MV-4-11 (cell line): Measurements from ENCODE around the gene ABCA4.

Source experiments
- DNase-seq: peaks from one replicate; lab custom pipeline; 2025; lab: John Stamatoyannopoulos, UW

ABCA4 gene

DNA sequence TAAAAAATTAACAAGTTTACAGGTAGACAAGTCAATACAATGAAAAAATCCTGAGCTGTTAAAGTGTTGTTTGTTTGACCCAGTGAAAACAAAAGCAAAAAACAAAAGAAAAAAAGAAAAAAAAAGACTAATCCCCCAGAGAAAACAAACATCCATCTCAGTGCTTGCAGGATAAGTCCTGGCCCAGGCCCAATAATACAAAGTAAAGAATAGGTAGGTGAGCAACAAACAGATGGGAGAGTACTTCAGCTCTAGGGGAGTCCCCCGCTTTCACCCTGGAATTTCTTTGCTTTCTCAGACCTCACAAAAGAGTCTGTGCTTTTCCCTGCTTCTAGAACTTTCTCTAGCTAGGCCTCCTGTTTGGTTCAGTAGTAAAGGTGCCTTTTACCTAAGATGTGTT is 70.3 kb downstream of the ABCA4 start:
- no peak for DNase-seq

- no peak for DNase-seq
Measured at GRCh38 chr1:94050254-94050653, 70.7 kb downstream of the ABCA4 start.

- no peak for DNase-seq
Measured at GRCh38 chr1:94049791-94050190, 71.2 kb downstream of the ABCA4 start.

DNA sequence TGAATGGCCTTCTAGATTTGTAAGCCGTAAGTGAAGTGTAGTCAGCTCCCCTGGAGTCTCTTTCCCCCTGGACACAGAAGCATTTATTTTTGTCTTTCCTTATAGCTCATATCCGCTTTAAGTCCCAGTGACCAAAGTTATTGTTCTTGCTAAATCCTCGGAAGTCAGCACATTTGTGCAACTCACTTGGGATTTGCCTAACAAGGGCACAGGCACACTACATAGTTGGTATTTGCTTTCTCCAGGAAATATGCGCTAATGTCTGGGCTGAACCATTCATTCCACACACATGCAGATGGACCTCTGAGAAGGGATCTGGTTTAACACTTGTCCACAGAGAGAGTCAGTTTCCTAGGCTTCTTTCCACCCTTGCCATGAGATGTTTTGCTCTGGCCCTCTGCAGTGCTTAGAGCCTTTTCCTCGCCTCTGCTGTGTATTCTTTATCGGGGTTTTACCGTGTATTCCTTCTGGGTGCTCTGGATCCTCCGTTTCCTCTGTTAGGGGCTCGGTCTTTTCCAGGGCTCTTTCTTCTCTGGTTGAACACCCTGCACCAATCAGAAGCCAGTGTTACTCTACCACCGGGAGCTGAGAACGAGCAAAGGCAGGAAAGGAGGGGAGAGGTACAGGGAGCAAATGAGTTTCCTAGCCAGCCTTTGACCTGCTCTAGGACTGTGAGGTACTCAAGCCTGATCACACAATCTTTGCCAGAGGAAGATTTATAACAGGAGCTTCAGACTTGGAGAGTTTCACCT is 72.4 kb downstream of the ABCA4 start:
- no peak for DNase-seq

DNA sequence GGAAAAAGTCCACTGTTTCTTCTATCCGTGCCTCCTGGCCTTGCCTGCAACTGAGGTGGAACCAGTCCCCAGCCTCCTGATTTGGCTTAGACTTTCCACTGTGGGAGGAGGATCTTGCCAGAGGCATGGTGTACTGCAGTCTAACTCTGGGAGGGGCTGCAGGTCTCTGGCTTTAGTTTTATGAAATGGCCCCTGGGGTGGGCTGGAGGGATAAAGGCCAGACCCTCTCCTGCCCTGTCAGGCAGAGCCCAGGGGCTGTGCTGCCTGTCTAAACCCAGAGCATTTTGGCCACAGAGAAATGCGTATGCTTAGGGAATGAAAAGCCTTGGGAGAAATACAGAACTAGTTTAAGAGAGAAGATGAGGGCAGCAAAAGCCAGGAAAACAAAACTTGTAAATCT is 73.0 kb downstream of the ABCA4 start:
- DNase-seq = no peak

- DNase-seq = peak; percentile 44
Measured at GRCh38 chr1:94045465-94046056, 75.4 kb downstream of the ABCA4 start.

GRCh38 chr1:94044891-94045290 is 76.1 kb downstream of the ABCA4 start:
- no peak for DNase-seq

DNA sequence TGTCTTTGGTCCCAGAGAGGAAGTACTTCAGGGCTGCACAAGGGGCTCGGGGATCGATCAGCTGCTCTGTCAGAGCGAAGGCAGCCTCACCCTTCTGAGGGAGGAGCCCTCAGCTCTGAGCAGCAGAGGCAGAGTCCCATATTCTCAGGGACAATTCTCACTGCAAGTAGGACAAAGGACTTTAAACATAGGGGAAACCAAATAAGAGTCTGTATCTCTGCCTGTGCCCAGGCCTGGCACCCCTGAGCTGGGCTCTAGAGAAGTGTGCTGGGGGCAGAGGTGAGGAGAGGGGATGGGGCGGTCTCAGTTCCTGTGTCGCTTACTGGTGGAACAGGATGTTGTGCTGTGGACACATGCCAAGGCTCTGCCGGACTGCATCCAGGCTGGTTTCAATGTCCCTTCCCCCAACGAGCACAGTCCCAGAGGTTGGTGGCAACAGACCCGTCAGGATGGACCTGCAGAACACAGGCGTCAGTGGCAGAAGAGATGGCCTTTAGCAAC is 76.6 kb downstream of the ABCA4 start:
- DNase-seq = peak; percentile 33

DNA sequence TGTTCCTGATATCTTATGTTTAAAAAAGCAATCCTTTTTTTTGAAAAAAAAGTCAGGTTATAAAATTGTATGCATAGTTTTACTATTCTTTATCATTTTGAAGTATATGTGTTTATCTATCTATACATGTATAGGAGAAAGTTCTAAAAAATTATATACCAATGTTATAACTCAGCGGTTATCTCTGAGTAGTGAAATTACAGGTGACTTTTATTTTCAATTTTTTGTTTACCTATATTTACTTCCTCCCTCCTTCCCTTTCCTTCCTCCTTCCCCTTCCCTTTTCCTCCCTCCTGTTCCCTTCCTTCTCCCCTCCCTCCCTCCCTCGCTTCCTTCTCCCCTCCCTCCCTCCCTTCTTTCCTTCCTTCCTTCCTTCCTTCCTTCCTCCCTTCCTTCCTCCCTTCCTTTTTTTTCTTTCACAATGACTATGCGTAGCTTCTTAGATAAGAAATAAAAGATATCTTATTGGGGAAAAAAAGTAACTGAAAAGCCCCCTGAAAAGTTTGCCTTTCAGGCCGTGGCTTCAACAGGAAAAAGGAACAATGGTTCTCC is 77.1 kb downstream of the ABCA4 start:
- no peak for DNase-seq

DNA sequence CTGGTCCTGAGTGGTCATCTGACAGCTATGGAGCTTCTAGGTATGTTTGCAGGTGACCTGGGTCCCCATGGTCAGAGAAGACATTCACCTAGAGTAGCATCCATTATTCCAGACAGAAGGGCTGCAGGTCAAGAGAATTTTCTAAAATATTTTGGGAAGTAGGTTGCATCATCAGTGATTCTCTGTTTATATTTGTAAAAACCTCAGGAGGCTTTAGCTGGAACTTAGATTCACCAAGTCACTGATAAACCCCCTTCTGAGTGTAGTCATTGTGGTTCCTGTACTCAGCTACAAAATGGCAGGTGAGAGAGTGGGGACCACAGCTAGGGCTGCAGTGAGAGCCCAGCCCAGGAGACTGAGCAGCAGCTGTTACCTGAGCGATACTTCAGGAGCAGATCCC is 78.6 kb downstream of the ABCA4 start:
- no peak for DNase-seq

DNA sequence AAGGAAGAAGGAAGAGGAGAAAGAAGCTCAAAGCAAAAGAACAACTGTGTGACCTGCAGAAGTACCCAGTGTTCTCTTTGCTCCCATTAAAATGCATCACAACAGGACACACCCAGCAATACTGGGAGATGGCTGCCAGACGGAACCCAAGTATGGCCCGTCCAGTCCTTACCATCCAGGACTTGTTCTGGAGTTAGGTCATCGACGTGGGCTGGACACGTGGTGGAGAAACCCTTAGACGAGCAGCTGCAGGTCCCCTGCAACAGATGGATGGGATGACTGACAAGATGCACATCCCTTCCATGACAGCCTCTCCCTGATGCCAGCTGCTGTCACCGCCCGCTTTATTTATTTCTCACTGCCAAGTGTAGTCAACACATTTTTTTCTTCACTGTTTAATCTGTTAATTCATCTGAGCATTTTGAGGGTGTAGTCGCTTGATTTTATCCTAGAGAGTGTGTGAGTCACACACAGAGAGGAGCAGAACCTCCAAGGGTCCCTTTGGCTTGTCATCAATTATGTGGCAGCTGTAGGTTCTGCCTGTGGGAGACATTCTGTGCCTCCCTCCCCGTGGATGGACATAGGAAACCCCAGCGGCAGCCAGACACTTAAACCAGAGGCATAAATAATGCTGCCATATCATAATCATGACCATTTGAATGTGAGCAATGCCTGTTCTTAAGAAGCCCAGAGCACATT is 80.9 kb downstream of the ABCA4 start:
- no peak for DNase-seq

GRCh38 chr1:94039514-94039870 is 81.5 kb downstream of the ABCA4 start:
- DNase-seq = peak; percentile 17

GRCh38 chr1:94038511-94038910 is 82.4 kb downstream of the ABCA4 start:
- no peak for DNase-seq

GRCh38 chr1:94037392-94038229 is 83.3 kb downstream of the ABCA4 start:
- no peak for DNase-seq

DNA sequence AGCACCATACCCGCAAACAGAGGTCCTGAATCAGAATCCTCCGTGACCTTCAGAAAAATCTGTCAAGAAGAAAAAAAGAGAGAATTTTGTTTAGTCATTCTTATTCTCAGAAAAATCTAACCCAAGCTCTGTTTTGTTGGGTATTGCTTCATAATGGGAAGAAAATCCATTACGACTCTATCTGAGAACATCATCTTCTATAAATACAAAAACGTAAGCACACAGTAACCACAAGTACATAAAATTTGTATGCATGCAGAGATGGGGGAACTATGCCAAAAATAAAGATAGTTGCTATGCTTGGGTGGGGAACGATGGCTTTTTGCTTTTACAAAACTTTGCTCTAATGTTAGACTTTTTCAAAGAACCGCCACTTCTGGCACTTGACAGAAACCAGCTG is 84.2 kb downstream of the ABCA4 start:
- no peak for DNase-seq

- DNase-seq = no peak
Measured at GRCh38 chr1:94033849-94034248, 87.1 kb downstream of the ABCA4 start.

- peak; percentile 33 for DNase-seq
Measured at GRCh38 chr1:94032637-94033036, 88.3 kb downstream of the ABCA4 start.

- no peak for DNase-seq
Measured at GRCh38 chr1:94031591-94031990, 89.4 kb downstream of the ABCA4 start.

DNA sequence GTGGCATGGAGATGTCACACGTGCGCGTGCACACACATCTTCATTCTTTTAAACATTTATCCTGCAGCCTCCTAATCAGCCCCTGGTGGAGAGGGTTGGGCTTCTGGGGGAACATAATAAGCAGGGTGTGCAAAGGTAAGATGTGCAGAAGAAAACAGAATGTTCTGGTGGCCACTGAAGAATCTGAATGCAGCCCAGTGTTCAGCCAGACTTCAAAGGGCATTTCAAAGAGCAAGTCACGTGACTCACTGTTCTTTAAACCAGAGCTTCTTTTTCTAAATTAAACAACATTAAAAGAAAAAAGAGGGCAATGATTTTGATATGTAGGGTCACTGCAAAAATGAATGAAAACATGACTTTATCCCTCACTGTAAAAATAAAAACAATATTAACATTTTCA is 89.8 kb downstream of the ABCA4 start:
- DNase-seq = no peak

DNA sequence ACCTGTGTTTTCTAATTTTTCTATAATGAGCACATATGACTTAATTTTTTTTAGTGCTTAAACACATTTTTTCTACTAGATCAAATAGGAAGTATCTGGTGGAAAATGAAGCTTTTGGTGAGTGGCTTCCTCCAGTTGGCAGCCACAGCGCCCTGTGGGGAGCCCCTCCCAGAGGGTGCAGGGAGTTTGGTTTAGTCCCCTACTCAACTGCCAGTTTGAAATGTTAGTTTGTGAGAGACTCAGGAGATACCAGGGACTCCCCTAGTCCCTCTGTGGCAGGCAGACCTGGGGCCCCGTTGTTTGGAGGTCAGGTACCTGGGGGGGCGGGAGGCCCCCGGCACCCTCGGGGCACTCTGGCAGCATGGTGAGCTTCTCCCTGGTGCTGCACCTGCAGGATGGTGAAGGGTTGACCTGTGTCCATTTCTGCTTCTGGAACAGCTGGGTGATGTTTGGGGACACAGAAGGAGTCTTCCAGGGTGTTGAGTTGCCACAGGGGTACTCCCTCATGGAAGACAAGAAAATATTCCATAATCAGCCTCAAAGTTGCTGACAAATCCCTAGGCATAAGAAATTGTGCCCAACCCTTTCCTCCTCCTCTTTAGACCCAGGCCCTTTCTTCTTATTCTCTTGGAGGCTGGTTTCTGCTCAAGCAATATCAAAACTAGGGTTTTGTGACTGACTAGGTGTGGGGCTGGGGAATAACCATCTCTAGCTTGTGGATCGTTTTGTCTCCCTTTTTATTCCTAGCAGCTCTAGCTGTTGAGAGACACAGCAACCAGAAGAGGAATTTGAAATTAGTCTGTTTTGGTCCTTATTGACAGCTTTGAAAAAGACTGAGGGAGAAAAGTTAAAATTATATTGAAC is 91.6 kb downstream of the ABCA4 start:
- DNase-seq = no peak
